HL-60/S4 treated with retinoic acid at 250 ng/mL for 4 days and 3 days (cell line): ENCODE results near the gene GAS2.

Experiments
- in situ Hi-C: fragments of 300-500 bp; cut with MboI; formaldehyde crosslinking; loops from 2 replicates; pipeline ENCODE4 v1.7.0; 2022; ENCODE audit warnings: low sequenced_read_pairs

Gene GAS2

DNA sequence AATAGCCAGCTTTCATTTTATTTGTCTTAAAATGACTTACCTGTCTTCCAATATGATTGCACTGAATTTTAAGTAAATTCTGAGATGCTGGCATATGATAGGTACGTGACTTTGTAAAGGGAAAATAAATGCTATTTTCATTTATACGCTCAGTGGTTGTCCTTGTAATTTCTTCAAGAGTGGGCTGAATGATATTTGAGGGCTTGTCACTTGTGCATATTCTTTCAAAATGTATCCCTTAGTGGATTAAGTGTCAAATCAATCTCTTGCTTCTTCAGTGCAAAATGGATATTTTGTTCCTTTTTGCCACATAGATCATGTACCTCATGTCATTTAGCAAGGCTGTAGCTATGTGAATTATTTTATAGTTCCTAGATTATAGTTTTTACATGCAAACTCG lies 56.9 kb downstream of the GAS2 start:
- in situ Hi-C loops = no loop called here

DNA sequence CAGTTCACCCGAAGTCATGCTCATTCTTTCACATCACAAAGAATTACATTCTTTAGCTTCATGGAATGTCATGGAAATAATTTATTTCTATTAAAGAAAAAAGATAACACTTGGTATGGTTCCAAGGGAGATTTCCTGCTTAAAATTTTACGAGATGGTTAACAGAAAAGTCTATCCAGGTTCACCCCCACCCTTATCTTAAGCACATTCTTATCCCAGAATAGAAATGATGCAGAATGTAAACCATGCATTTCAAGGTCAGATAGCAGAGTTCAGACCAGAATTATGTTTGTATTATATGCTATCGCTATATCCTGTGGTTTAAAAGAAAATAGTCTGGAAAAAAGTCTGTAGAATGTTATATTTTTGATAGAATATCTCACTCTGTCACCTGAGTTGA lies 58.7 kb downstream of the GAS2 start:
- in situ Hi-C loops = no loop called here

DNA sequence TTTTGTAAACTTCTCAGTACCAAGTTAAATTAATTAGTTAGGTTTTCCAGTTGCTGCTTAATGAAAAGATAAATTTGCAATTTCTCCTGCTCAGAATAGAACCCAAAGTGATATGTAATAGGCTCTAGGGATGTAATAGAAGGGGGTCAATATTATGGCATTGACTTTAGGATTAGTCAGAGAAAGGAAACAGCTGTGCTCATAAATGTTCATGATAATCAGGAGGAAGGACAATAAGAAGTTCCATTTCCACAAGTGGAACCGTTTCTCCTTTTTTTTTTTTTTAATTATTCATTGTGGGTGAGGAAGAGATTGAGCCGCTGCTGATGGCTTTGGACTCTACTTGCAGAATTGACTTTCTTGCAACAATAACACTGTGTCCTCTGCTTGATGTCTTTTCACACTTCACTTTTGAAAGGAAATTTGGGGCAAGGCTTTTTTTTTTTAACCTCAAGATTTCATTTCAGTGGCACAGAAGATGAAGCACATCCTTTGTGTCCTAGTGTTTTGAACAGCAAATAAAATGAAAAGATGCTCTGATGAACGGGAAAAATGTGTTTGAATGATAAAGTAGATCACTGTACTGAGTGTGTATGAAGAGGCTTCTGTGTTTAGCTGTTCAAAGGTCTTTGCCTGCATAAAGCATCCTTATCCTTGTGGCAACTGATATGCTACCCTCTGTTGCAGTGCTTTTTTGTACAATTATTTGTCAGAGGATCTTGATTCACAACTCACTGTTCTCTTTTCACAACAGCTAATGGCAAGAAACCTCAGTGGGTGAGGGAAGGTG lies 62.4 kb downstream of the GAS2 start:
- in situ Hi-C loops = no loop called here

DNA sequence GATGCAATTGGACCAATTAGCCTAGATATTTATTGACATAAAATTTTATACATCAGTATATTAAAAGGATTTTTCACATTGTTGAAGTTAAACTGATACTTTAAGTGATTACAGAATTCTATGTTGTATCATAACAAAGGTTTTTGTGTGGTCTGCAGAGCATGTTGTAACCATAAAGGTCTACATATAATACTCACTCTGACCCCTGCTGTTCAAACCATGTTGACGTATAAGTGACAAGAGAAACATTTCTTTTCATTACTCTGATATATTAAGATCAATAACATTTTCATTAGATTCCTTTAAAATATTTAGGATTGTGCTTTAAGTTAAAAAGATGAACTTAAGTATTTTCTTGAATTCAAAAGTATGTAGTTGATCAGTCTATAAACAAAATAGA lies 63.9 kb downstream of the GAS2 start:
- in situ Hi-C loops = no loop called here

DNA sequence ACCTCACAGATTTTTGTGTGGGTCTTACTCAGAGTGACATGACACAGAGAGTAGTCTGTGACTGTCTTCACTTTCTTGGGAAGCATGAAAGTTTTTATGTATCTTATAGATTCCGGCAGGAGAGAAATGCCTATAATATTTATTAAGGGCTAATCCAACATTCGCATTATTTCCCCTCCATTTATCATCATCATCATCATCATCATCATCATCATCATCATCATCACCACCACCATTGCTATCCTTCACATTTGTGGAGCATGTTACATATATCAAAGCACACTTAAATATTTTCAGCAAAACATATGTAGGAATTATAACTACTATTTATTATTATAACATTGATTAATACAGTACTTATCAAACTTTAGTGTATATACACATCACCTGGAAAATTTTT lies 66.2 kb downstream of the GAS2 start:
- in situ Hi-C loops = no loop called here

DNA sequence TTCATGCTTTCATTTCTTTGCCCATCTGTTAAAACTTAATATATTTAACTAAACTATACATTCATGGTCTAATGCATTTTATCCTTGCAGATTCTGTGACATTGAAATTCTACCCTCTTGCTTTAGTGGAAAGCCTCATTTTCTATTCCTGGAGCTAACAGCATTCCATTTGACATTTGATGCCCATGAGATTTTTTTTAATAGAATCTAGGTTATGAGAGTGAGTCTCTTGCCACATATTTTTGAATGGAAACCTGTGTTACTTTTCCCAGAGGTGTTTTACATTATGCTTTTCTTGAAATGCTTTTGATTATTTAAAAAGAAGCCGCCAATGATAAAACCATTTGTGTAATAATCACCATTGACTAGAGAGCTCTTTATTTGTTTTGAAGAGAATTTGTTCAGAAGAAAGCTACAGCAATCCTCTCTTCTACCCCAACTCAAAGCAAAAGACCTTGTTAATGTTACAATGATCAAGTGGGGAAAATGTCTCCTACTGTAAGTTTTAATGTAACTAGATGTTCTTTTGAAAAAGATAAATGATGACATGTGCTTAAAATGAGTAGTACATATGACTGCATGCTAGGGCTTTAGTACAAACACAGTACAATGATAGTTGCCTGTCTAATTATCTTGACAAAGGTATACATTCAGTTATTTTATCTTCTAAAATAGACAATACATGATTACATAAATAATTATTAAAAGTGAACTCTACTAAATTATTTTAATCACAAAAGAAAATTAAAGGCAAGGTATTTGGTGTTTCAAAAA lies 67.3 kb downstream of the GAS2 start:
- in situ Hi-C loops = no loop called here

DNA sequence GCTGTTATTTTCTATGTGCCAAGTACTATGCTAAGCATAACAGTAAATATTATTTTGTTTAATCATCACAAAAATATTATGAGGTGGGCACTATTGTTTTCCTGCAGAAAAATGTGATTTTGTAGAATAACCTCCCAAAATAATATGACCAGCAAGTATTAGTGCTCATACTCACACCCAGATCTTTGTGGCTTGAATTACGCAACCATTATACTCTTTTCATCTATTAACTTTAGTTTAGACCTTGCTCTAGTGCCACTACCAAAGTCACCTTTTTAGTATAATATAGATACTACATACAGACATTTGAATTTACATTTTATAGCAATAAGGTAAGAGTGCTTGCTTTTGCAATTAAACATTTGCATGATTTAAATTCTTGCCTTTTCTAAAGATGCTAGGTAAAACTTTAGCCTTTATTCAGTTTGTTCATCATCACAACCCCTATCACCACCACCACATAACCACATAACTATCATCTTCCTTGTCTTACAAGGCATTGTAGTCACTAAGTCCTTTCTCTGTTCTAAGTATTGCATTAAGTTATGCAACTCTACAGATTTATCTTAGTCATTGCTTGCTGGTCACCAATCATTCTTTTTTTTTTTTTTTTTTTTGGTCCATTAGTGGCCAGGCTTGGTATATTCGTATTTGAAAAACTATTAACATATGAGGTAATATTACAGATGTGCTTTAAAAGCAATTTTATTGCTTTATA lies 68.4 kb downstream of the GAS2 start:
- in situ Hi-C loops = no loop called here

DNA sequence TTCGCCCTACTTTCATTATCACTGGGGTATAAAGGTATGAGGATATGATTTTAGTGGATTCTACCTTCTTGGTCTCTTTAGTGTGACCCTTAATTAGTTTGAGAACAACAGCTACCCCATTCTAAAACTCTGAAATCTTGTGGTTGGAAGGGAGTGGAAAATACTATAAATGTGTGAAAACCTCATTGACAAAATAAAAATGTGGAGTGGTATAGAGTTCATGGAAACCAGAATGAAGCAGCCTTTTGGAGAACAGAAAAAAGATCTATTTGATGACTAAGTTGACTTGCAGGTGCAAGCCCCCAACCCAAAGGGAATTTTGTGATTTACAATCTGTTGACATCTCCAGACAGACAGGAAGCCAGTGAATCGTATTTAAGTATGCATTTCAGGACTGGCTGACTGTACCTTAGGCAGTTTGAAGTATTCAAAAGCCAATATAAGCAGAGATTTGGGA lies 75.8 kb downstream of the GAS2 start:
- in situ Hi-C loops = no loop called here

DNA sequence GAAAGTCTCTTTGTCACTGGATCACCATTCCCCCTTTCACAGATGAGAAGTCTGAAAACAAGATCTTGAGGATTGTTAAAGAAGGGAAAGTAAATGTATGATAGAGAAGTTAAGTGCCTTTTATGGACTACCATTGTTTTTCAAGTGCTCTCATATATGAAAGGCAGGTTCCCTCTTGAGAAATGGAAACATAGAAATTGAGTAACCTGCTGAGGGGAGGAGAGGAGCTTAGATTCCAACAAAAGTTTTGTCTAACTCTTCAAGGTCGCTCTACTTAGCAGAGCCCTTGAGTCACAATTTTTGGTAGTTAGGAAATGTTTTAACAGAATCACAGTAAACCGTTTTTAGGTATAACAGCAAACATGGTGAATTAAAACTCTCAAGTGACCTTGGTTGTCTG lies 83.1 kb downstream of the GAS2 start:
- in situ Hi-C loops = no loop called here

DNA sequence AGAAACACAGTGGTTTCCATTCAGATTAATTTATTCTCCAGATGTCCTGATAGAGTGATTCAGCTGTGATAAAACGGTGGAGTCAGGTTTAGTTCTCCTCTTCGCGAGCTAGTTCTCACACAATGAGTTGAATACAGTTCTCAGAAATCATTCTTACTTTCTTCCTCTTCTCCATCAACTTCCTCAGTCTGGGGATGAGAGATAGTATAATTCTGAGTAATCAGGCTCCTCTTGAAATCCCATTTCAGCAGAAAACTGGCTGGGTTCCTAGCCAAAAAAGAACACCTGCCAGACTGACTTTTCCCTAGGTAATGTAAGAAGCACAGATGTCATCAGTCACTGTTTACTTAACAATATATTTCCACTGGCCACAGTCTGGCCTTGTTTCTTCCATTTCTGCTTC lies 86.5 kb downstream of the GAS2 start:
- in situ Hi-C loops = no loop called here

DNA sequence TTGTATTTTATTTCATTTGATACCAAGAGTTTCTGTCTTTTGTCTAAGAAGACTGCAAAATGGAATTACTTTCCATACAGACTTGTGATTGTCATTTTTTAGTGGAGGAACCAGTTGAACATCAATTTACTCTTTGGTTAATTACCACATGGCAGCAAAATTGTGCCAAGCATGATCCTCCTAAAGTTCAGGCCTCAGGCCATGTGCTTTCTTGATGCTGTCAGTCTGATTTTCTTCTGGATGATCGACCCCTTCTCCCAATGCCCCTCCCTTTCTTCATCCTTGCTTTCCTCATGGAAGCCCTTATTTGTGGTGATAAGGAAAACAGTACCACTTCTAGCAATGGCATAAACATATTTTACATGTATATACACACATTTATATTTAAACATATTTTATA lies 87.0 kb downstream of the GAS2 start:
- in situ Hi-C loops = no loop called here

DNA sequence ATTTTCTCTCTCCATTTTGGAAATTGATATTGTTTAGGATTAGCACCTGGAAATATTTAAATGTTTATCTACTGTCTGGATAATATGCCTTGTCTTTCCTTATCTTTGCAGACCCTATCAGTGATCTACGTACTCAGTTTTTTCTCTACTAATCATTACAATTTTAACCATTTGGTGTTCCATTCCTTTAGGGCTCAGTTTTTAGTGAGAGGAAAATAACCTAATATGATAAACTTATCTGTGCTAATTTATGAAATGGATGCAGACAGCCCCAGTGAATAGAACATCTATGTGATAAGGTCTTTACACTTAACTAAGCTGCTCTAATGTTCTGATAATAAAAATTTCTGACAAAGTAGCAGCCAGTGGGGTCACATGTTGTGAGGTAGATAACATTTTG lies 94.7 kb downstream of the GAS2 start:
- in situ Hi-C loops = no loop called here

DNA sequence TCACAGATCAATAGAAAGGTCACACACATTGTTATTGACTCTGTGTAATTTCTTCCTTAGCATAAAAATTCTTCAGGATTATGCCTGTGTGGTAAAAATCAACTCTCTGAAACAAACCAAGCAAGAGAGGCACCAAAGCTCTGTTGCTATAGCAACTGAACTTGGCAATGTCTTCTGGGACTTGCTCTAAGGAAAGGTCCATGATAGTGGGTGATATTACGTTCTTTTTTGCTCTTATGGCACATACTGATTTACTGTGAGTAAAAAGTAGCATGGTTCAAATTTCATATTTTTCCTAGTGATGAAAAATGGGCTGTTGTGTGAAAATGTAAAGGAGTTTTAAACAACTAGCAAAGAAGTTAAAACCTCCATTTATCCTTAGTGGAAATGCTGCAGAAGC lies 96.8 kb downstream of the GAS2 start:
- in situ Hi-C loops = no loop called here

DNA sequence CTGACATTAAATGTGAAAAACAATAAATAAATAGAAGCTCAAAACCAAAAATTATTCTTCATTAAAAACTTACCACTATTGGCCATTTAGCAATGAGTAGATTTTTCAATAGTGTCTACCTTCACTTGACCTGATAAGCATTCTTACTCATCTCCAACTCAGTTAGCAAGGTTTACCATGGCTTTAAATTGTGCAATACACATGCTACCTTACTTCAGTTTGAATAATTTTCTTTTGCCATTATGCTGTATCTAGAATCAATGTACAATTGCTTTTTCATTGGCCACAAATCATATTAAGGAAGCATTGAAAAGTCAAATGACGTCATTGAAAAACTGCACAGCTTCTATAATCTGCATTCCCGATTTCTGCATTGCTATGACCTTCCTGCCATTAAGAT lies 98.3 kb downstream of the GAS2 start:
- in situ Hi-C loops = no loop called here

DNA sequence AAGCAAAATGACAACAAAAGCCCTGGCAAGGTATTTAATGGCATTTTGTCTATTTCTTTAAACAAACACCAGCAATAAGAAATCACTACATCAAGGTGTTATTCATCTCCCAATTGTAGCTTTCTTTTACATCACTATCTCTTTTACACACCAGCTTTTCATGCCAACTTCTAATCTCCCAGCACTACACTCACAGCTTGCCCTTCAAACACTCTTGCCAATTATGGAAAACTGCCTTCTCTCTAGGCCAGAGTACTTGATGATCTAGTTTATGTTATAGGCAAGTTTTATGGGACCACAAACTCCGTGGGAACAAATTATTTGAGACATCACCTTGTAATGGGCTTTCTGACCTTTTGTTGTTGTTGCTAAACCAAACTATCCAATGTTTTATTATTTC lies 101.9 kb downstream of the GAS2 start:
- in situ Hi-C loops = no loop called here

DNA sequence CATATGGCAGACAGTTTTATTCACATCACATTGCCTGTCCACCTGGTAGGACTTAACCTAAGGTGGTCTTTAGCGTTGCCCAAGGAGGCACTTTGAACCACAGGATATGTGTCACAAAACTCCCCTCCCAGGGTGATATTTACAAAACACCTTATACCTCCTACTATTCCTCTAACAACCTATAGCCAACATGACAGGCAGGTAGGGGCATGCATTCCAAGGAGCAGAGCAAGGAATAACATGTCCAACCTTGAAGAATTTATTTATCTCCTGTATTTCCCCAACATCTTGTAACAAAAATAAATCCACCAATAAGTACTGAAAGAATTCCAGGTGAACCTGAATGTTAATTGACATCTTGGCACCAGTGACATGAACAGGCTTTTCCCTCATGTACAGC lies 102.7 kb downstream of the GAS2 start:
- in situ Hi-C loops = no loop called here

DNA sequence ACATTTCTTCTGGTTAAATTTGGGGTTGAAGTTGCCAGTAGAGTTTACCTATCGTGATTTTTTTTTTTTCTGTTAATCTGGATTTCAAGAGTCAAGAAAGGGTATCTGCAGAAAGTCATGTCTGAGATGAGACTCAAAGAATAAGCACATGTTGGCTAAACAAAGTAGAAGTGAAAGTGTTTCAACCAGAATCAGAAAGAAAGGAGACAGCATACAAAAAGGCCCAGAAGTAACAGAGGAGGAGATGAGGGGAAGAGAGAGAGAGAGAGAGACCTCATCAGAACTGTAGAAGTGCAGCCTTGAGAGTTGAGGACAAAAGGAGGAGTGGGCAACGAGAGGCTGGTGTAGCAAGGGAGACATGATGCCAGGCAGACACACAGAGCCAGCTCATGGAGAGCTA lies 108.3 kb downstream of the GAS2 start:
- in situ Hi-C loops = no loop called here

DNA sequence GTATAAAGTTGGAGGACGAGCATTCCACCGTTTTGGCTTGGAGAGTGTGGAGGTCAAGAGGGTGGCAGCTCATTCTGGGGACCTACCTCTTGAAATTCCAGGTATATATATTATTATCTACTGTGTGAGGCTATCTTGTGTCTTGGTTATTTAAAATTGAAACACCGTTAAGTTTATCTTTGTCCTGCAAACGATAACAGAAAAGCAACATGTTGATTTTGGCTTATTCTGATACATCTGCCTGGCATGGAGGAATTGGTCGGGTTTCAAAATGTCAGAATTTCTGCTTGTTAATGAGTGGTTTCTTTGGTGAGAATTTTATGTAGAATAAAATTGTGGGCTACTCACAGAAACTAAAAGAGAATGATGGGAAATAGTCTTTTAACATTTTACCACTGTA lies 108.8 kb downstream of the GAS2 start:
- in situ Hi-C loops = no loop called here

DNA sequence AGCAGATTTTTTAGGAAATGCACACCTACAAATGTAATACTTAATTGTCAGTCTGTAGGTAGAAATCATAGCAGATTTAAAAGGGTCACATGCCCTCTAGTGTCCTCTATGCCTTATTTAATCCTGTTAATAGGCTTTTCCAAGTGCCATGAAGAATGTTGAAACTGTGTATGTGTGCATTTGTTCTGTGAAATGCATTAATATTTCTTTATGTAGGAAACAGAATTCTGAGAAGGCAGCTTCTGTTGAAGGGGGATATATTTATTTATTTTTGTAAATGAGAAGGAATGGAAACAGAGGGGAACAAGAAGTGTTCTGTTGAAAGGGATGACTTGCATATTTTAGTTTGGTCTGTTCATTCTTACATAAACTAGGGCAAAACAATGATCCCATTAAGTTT lies 112.2 kb downstream of the GAS2 start:
- in situ Hi-C loops = no loop called here

DNA sequence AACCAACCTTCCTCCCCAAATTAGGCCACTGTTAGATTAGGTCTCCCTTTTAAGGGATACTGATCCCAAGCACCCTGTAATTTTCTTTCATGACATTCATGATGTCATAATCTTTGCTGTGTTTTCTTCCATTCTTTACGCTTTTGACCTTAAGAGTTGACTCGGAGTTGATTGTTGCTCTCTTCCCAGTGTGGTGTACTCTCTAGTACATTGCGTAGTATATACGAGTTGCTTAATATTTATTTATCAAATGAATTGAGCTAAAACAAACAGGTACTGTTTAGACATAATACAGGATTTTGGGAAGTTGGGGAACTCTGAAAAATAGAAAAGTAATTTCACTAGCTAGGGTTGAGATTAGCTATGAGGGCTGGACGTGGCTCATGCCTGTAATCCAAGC lies 113.4 kb downstream of the GAS2 start:
- in situ Hi-C loops = no loop called here

DNA sequence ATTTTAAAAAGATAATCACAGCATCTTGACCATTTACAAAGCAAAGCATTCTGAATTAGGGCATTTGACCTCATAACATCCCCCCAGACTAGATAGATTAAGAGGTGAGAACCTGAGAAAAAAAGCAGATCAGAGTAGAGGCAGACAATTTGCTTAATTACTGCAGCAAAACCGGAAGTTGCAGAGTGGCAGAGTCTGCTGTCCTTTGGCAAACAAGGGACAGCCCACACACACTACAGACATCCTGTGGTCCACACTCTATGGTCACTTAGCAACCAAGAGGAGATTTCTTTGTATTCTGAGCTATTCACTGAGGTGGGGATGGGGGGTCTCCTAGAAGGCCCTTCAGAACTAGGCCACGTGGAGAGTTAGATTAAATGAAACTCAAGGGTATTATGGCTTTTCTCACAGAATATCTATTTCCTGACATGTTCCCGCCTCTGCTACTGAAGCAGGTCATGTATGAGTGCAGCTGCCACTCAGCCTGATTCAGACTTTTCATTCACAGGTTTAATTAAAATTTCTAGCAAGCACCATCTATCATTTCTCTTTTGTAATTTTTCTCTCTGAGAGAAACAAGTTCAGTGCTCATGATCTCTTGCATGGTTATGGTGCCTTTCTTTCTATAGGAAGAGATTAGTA lies 114.7 kb downstream of the GAS2 start:
- in situ Hi-C loops = no loop called here
